H9 (cell line): Measurements from ENCODE around the gene VWF. TPM values are rescaled to one million over a fixed set of nuclear protein-coding genes. Genes with fewer than 3 reads are reported as not detected.

Experiments
- DNase-seq: peaks from one replicate; pipeline ENCODE4 v3.0.0-alpha.2; 2017
- H2AFZ ChIP-seq: one replicate; pipeline ENCODE4 v1.6.1; 2013; ENCODE audit warnings: mild to moderate bottlenecking, low read length, control low read depth, moderate library complexity
- H2AK5ac ChIP-seq: 2 replicates; pipeline ENCODE4 v1.6.1; 2013; ENCODE audit warnings: low read length, control low read depth, mixed read lengths; ENCODE audit not compliant: insufficient read length
- H2BK120ac ChIP-seq: one replicate; pipeline ENCODE4 v1.6.1; 2013; ENCODE audit warnings: low read depth, mild to moderate bottlenecking, low read length, control low read depth, inconsistent platforms; ENCODE audit not compliant: poor library complexity, severe bottlenecking
- H2BK12ac ChIP-seq: 2 replicates; pipeline ENCODE4 v1.6.1; 2013; ENCODE audit warnings: low read length, control low read depth, mixed read lengths, low read depth; ENCODE audit not compliant: insufficient read length
- H2BK15ac ChIP-seq: 2 replicates; pipeline ENCODE4 v1.6.1; 2013; ENCODE audit warnings: low read depth, low read length, control low read depth
- H2BK20ac ChIP-seq: one replicate; pipeline ENCODE4 v1.6.1; 2013; ENCODE audit warnings: low read depth, mild to moderate bottlenecking, low read length, control low read depth, inconsistent platforms; ENCODE audit not compliant: poor library complexity, severe bottlenecking
- H2BK5ac ChIP-seq: 2 replicates; pipeline ENCODE4 v1.6.1; 2013; ENCODE audit warnings: low read length, control low read depth, mixed read lengths; ENCODE audit not compliant: insufficient read length
- H3K14ac ChIP-seq: 2 replicates; pipeline ENCODE4 v1.6.1; 2013; ENCODE audit warnings: low read length, control low read depth; ENCODE audit not compliant: insufficient read depth
- H3K18ac ChIP-seq: 2 replicates; pipeline ENCODE4 v1.6.1; 2013; ENCODE audit warnings: low read depth, mild to moderate bottlenecking, mixed read lengths, low read length, control low read depth; ENCODE audit not compliant: insufficient read length
- H3K23ac ChIP-seq: 2 replicates; pipeline ENCODE4 v1.6.1; 2013; ENCODE audit warnings: low read length, control low read depth, mixed read lengths, low read depth; ENCODE audit not compliant: insufficient read length
- H3K23me2 ChIP-seq: 2 replicates; pipeline ENCODE4 v1.6.1; 2013; ENCODE audit warnings: low read depth, mild to moderate bottlenecking, mixed read lengths, low read length, control low read depth; ENCODE audit not compliant: insufficient read length, poor library complexity, severe bottlenecking
- H3K27ac ChIP-seq: 2 replicates; pipeline ENCODE4 v1.5.1; 2013; ENCODE audit warnings: low read length, control low read depth, mixed read lengths, low read depth; ENCODE audit not compliant: insufficient read length
- H3K27me3 ChIP-seq: 2 replicates; pipeline ENCODE4 v1.6.1; 2013; ENCODE audit warnings: low read length, control low read depth, inconsistent platforms; ENCODE audit not compliant: insufficient read depth
- H3K4ac ChIP-seq: 2 replicates; pipeline ENCODE4 v1.6.1; 2013; ENCODE audit warnings: low read depth, mild to moderate bottlenecking, control low read depth, inconsistent platforms, low read length, moderate library complexity
- H3K4me1 ChIP-seq: 2 replicates; pipeline ENCODE4 v1.6.1; 2013; ENCODE audit warnings: low read length, control low read depth, inconsistent platforms; ENCODE audit not compliant: insufficient read depth
- H3K4me2 ChIP-seq: 2 replicates; pipeline ENCODE4 v1.6.1; 2013; ENCODE audit warnings: low read length, control low read depth, mixed read lengths; ENCODE audit not compliant: insufficient read length, insufficient read depth
- H3K56ac ChIP-seq: 2 replicates; pipeline ENCODE4 v1.6.1; 2013; ENCODE audit warnings: low read depth, mild to moderate bottlenecking, mixed read lengths, low read length, control low read depth; ENCODE audit not compliant: insufficient read length
- H3K79me1 ChIP-seq: 2 replicates; pipeline ENCODE4 v1.6.1; 2013; ENCODE audit warnings: low read depth, mild to moderate bottlenecking, moderate library complexity, low read length, control low read depth, inconsistent platforms; ENCODE audit not compliant: insufficient read depth, poor library complexity, severe bottlenecking
- H3K79me2 ChIP-seq: 2 replicates; pipeline ENCODE4 v1.6.1; 2013; ENCODE audit warnings: low read length, control low read depth, inconsistent platforms; ENCODE audit not compliant: insufficient read depth
- H3K9ac ChIP-seq: 2 replicates; pipeline ENCODE4 v1.6.1; 2013; ENCODE audit warnings: low read length, control low read depth, mixed read lengths; ENCODE audit not compliant: insufficient read length; ENCODE audit errors: extremely low read depth
- H3K9me3 ChIP-seq: one replicate; pipeline ENCODE4 v1.6.1; 2013; ENCODE audit warnings: low read depth, low read length, inconsistent platforms; ENCODE audit not compliant: control insufficient read depth
- H3T11ph ChIP-seq: one replicate; pipeline ENCODE4 v1.6.1; 2013; ENCODE audit warnings: mild to moderate bottlenecking, low read length, control low read depth, inconsistent platforms
- H4K20me1 ChIP-seq: one replicate; pipeline ENCODE4 v1.6.1; 2013; ENCODE audit not compliant: control insufficient read depth, insufficient read length, insufficient read depth
- H4K5ac ChIP-seq: 2 replicates; pipeline ENCODE4 v1.6.1; 2013; ENCODE audit warnings: low read depth, mild to moderate bottlenecking, mixed read lengths, low read length, control low read depth; ENCODE audit not compliant: insufficient read length
- H4K8ac ChIP-seq: replicated peaks from 2 replicates; pipeline ENCODE4 v1.6.1; 2013; ENCODE audit warnings: low read length, control low read depth, mixed read lengths, low read depth; ENCODE audit not compliant: insufficient read length
- H4K91ac ChIP-seq: 2 replicates; pipeline ENCODE4 v1.6.1; 2013; ENCODE audit warnings: low read depth, mild to moderate bottlenecking, moderate library complexity, mixed read lengths, low read length, control low read depth; ENCODE audit not compliant: insufficient read length
- H3K27ac Mint-ChIP-seq, 3 experiments: 2 replicates in 2 of 3; 3 replicates in 1 of 3; pipeline ENCODE4 v1.8.0; 2020 to 2021; ENCODE audit warnings: mixed read lengths in 3 of 3, mild to moderate bottlenecking in 1 of 3, moderate library complexity in 1 of 3
- H3K27me3 Mint-ChIP-seq: 2 replicates; pipeline ENCODE4 v1.8.0; 2021; ENCODE audit warnings: low read depth, mild to moderate bottlenecking, moderate library complexity, mixed read lengths
- H3K36me3 Mint-ChIP-seq, 3 experiments: 2 replicates in 2 of 3; 3 replicates in 1 of 3; pipeline ENCODE4 v1.8.0; 2020 to 2021; ENCODE audit warnings: low read depth in 3 of 3, mixed read lengths in 3 of 3; ENCODE audit not compliant: insufficient read depth in 1 of 3
- H3K4me1 Mint-ChIP-seq, 2 experiments: 2 replicates each; pipeline ENCODE4 v1.8.0; 2020; ENCODE audit warnings: mixed read lengths in 2 of 2
- H3K4me3 Mint-ChIP-seq, 2 experiments: 2 replicates in 1 of 2; 3 replicates in 1 of 2; pipeline ENCODE4 v1.8.0; 2020 to 2021; ENCODE audit warnings: mild to moderate bottlenecking in 2 of 2, mixed read lengths in 2 of 2, moderate library complexity in 1 of 2
- H3K9me3 Mint-ChIP-seq, 2 experiments: 2 replicates in 1 of 2; 3 replicates in 1 of 2; pipeline ENCODE4 v1.8.0; 2020; ENCODE audit warnings: mild to moderate bottlenecking in 2 of 2, mixed read lengths in 2 of 2, moderate library complexity in 1 of 2
- WGBS: extraction: QIAGEN DNeasy Blood & Tissue Kit; methylation state at CpG from one replicate; pipeline ENCODE4 v1.1.7; 2013; ENCODE audit warnings: missing lambda C conversion rate, low lambda C conversion rate, mixed read lengths; ENCODE audit not compliant: insufficient read length; ENCODE audit errors: extremely low coverage; 5-methylcytosine and 5-hydroxymethylcytosine counted together
- total RNA-seq: library from RNA; stranded (reverse); gene quantifications from 2 replicates; pipeline ENCODE4 v1.2.1, GENCODE V29; 2021
- TF ChIP-seq, protein P1 (sequence below): fragments of 200-600 bp; sonication (generic); conservative IDR thresholded peaks from 3 replicates; pipeline ENCODE4 v1.8.0; 2021; ENCODE audit warnings: antibody characterized with exemption, mild to moderate bottlenecking

VWF gene
- total RNA-seq, 1 experiment from 2014 or later, result 0.17 TPM

GRCh38 chr12:6059221-6059620 lies 65.2 kb downstream of the VWF start:
- Mint-ChIP-seq H3K27ac (no peak overlapping the region), H3K27me3 (peaks cover 21% of the 10 kb centered on the region), H3K36me3 (no peaks in the 10 kb centered on the region; a peak in 1 of 7 replicates), H3K4me3 (no peak overlapping the region), H3K4me1 (peaks cover 23 to 27% of the 10 kb centered on the region in 2 experiments), H3K9me3 (no peaks in the 10 kb centered on the region)
- no peak overlapping the region for H4K5ac ChIP-seq
- no peak overlapping the region for H3K27ac ChIP-seq
- H2BK15ac ChIP-seq, result no peak overlapping the region
- H3K23me2 ChIP-seq, result peaks cover 6% of the 10 kb centered on the region
- no peak overlapping the region for H3K4ac ChIP-seq
- no peaks in the 10 kb centered on the region for H3K79me1 ChIP-seq
- no peaks in the 10 kb centered on the region for H3K79me2 ChIP-seq
- no peaks in the 10 kb centered on the region for H3K9me3 ChIP-seq
- no peak overlapping the region for H3K4me2 ChIP-seq
- no peaks in the 10 kb centered on the region for H4K20me1 ChIP-seq
- H2BK12ac ChIP-seq, result no peak overlapping the region
- no peak overlapping the region for H3K14ac ChIP-seq
- H3K23ac ChIP-seq, result no peak overlapping the region
- H2BK5ac ChIP-seq, result no peak overlapping the region
- no peak overlapping the region for H4K91ac ChIP-seq
- no peak overlapping the region for H4K8ac ChIP-seq
- no peak overlapping the region for H3K9ac ChIP-seq
- H2BK120ac ChIP-seq, result no peak overlapping the region
- H2AK5ac ChIP-seq, result no peak overlapping the region
- H2BK20ac ChIP-seq, result no peak overlapping the region
- no peak for DNase-seq
- H3T11ph ChIP-seq, result no peak overlapping the region
- no CpG with 5 or more reads among the region's 3 CpGs for WGBS
- H3K56ac ChIP-seq, result no peak overlapping the region
- TF ChIP-seq, protein P1, sequence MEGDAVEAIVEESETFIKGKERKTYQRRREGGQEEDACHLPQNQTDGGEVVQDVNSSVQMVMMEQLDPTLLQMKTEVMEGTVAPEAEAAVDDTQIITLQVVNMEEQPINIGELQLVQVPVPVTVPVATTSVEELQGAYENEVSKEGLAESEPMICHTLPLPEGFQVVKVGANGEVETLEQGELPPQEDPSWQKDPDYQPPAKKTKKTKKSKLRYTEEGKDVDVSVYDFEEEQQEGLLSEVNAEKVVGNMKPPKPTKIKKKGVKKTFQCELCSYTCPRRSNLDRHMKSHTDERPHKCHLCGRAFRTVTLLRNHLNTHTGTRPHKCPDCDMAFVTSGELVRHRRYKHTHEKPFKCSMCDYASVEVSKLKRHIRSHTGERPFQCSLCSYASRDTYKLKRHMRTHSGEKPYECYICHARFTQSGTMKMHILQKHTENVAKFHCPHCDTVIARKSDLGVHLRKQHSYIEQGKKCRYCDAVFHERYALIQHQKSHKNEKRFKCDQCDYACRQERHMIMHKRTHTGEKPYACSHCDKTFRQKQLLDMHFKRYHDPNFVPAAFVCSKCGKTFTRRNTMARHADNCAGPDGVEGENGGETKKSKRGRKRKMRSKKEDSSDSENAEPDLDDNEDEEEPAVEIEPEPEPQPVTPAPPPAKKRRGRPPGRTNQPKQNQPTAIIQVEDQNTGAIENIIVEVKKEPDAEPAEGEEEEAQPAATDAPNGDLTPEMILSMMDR, result no peak
- no peak overlapping the region for H3K18ac ChIP-seq
- H3K27me3 ChIP-seq, result no peaks in the 10 kb centered on the region
- H2AFZ ChIP-seq, result no peak overlapping the region
- no peaks in the 10 kb centered on the region for H3K4me1 ChIP-seq
